ENCODE data around the gene NRXN3. TPM values are rescaled to one million over a fixed set of nuclear protein-coding genes. Genes with fewer than 3 reads are reported as not detected.

Gene NRXN3
- total RNA-seq, 1 experiment from 2014 or later: 1.1 TPM

GRCh38 chr14:78875049-78875448 lies 704.9 kb downstream of the NRXN3 start:
- H2AFZ ChIP-seq (ENCODE audit: low read length): no peak overlapping the region
- CTCF ChIA-PET: no interaction called here
- TF ChIP-seq EZH2 (IDR thresholded peaks at IDR 0.05; ENCODE audit: low read length, unreplicated experiment) (no peak), CTCF (conservative IDR thresholded peaks at IDR 0.05; ENCODE audit: low read depth, low read length) (no peak), EZH2phosphoT487 (IDR thresholded peaks at IDR 0.05; ENCODE audit: borderline replicate concordance, low read length) (no peak)
- H3K27ac ChIP-seq (ENCODE audit: low read length): no peak overlapping the region
- no peaks in the 10 kb centered on the region for H3K9me3 ChIP-seq (ENCODE audit: low read length)
- H4K20me1 ChIP-seq (ENCODE audit: low read length): no peaks in the 10 kb centered on the region
- no peaks in the 10 kb centered on the region for H3K9me2 ChIP-seq (replicated peaks; ENCODE audit: low read length)
- ATAC-seq (no peak), DNase-seq (no peak)
- H3K36me3 ChIP-seq (ENCODE audit: low read depth, low read length): no peaks in the 10 kb centered on the region
- BruUV-seq (replicated peaks): no TSS peak
- no peaks in the 10 kb centered on the region for H3F3A ChIP-seq (ENCODE audit: low read length, unreplicated experiment)
- H3K4me2 ChIP-seq (ENCODE audit: low read length): no peak overlapping the region
- POLR2A ChIA-PET (ENCODE audit: unreplicated experiment): no interaction called here
- no peaks in the 10 kb centered on the region for H3K4me1 ChIP-seq (ENCODE audit: insufficient read depth, low read length)
- H3K9ac ChIP-seq (ENCODE audit: low read length): no peak overlapping the region
- H3K79me2 ChIP-seq (ENCODE audit: low read length): no peaks in the 10 kb centered on the region
- H3K4me3 ChIP-seq (ENCODE audit: low read length): no peak overlapping the region
- intact Hi-C loops (cut with micrococcal nuclease): no loop called here
- H3K27me3 ChIP-seq (ENCODE audit: low read length): 0 out of 2 replicates have a peak, but pooled peaks cover 7% of the 10 kb centered on the region

- no TSS peak for BruUV-seq (replicated peaks)
- Histone ChIP-seq H3K4me3 (ENCODE audit: low read length) (no peak overlapping the region), H4K20me1 (ENCODE audit: low read length) (no peaks in the 10 kb centered on the region), H3K27me3 (ENCODE audit: low read length) (0 out of 2 replicates have a peak, but pooled peaks cover 5% of the 10 kb centered on the region), H3F3A (ENCODE audit: low read length, unreplicated experiment) (no peaks in the 10 kb centered on the region), H3K27ac (ENCODE audit: low read length) (no peak overlapping the region), H2AFZ (ENCODE audit: low read length) (no peak overlapping the region), H3K36me3 (ENCODE audit: low read depth, low read length) (no peaks in the 10 kb centered on the region), H3K9me3 (ENCODE audit: low read length) (no peaks in the 10 kb centered on the region), H3K79me2 (ENCODE audit: low read length) (no peaks in the 10 kb centered on the region), H3K9ac (ENCODE audit: low read length) (no peak overlapping the region), H3K9me2 (replicated peaks; ENCODE audit: low read length) (no peaks in the 10 kb centered on the region), H3K4me1 (ENCODE audit: insufficient read depth, low read length) (no peaks in the 10 kb centered on the region), H3K4me2 (ENCODE audit: low read length) (no peak overlapping the region)
- no peak for ATAC-seq
- no peak for DNase-seq
- intact Hi-C loops (cut with micrococcal nuclease): no loop called here
- TF ChIP-seq EZH2 (IDR thresholded peaks at IDR 0.05; ENCODE audit: low read length, unreplicated experiment) (no peak), CTCF (conservative IDR thresholded peaks at IDR 0.05; ENCODE audit: low read depth, low read length) (no peak), EZH2phosphoT487 (IDR thresholded peaks at IDR 0.05; ENCODE audit: borderline replicate concordance, low read length) (no peak)
- CTCF ChIA-PET: no interaction called here
- POLR2A ChIA-PET (ENCODE audit: unreplicated experiment): no interaction called here
Observed at GRCh38 chr14:78885884-78886283, 715.7 kb downstream of the NRXN3 start.

GRCh38 chr14:78897443-78897842 lies 727.3 kb downstream of the NRXN3 start:
- POLR2A ChIA-PET (ENCODE audit: unreplicated experiment): no interaction called here
- intact Hi-C loops (cut with micrococcal nuclease): no loop called here
- Histone ChIP-seq H3K9me3 (ENCODE audit: low read length) (no peaks in the 10 kb centered on the region), H3F3A (ENCODE audit: low read length, unreplicated experiment) (no peaks in the 10 kb centered on the region), H3K9me2 (replicated peaks; ENCODE audit: low read length) (no peaks in the 10 kb centered on the region), H2AFZ (ENCODE audit: low read length) (no peak overlapping the region), H3K27ac (ENCODE audit: low read length) (no peak overlapping the region), H3K4me1 (ENCODE audit: insufficient read depth, low read length) (no peaks in the 10 kb centered on the region), H3K27me3 (ENCODE audit: low read length) (0 out of 2 replicates have a peak, but pooled peaks cover 13% of the 10 kb centered on the region), H3K36me3 (ENCODE audit: low read depth, low read length) (no peaks in the 10 kb centered on the region), H3K4me2 (ENCODE audit: low read length) (no peak overlapping the region), H4K20me1 (ENCODE audit: low read length) (no peaks in the 10 kb centered on the region), H3K79me2 (ENCODE audit: low read length) (no peaks in the 10 kb centered on the region), H3K9ac (ENCODE audit: low read length) (no peak overlapping the region), H3K4me3 (ENCODE audit: low read length) (no peak overlapping the region)
- DNase-seq: no peak
- no peak for TF ChIP-seq EZH2 (IDR thresholded peaks at IDR 0.05; ENCODE audit: low read length, unreplicated experiment)
- CTCF ChIA-PET: no interaction called here
- no TSS peak for BruUV-seq (replicated peaks)
- ATAC-seq: no peak
